ENCODE measurements around the gene TCERG1L. TPM values are rescaled to one million over a fixed set of nuclear protein-coding genes. Genes with fewer than 3 reads are reported as not detected.

The TCERG1L gene
- total and polyA plus RNA-seq, 9 of the 15 experiments (the other 6 are each of a cell fraction or from before 2014, with no cell fraction given) = not detected

DNA sequence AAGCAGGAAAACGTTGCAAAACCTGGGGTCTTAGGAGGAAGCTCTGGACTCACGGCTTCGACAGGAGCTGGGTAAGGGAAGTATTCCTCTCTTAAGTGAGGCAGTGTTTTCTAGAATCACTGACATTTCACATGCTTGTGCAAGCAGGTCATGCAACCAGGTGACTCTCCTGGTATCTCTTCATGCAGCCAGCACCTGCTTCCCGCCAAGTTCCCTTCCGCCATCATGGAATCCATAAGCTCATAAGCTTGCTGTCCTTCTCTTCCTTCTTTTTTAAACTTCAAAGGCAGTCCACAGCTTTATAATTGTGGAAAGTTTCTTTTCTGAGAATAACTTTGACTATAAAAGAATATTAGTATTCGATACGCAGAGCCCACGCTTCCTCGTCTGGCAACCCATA is 256.1 kb downstream of the TCERG1L start:
- 0% methylated on average over 9 of the region's 9 CpGs for WGBS (ENCODE audit: insufficient coverage, low coverage, missing lambda C conversion rate)

GRCh38 chr10:131053192-131053591 is 258.3 kb downstream of the TCERG1L start:
- in situ Hi-C loops (cut with MboI) = no loop called here
- CTCF ChIA-PET (ENCODE audit: low intra/inter-chr PET ratio) = no interaction called here
- TF ChIP-seq NCOA2 (IDR thresholded peaks at IDR 0.05; ENCODE audit: partially characterized antibody in 2 of 2) (no peak), ZNF24 (IDR thresholded peaks at IDR 0.05) (no peak), DPF2 (IDR thresholded peaks at IDR 0.05) (no peak), BRCA1 (IDR thresholded peaks at IDR 0.05) (no peak), BRCA1 (CRISPR knock-in tag; IDR thresholded peaks at IDR 0.05) (no peak), ARHGAP35 (IDR thresholded peaks at IDR 0.05; ENCODE audit: partially characterized antibody) (no peak)
- TF ChIP-seq, protein P1, sequence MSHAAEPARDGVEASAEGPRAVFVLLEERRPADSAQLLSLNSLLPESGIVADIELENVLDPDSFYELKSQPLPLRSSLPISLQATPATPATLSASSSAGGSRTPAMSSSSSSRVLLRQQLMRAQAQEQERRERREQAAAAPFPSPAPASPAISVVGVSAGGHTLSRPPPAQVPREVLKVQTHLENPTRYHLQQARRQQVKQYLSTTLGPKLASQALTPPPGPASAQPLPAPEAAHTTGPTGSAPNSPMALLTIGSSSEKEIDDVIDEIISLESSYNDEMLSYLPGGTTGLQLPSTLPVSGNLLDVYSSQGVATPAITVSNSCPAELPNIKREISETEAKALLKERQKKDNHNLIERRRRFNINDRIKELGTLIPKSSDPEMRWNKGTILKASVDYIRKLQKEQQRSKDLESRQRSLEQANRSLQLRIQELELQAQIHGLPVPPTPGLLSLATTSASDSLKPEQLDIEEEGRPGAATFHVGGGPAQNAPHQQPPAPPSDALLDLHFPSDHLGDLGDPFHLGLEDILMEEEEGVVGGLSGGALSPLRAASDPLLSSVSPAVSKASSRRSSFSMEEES (CRISPR knock-in tag; IDR thresholded peaks at IDR 0.05) = peak; percentile 62
- FAIRE-seq (no peak), DNase-seq (ENCODE audit: extremely low read depth in 1 of 4, low spot score in 3 of 4) (no peak), ATAC-seq (no peak)
- POLR2A ChIA-PET = no interaction called here
- Histone ChIP-seq H3K36me3 (ENCODE audit: control insufficient read depth, insufficient read depth, low read length) (no peaks in the 10 kb centered on the region), H3K9ac (ENCODE audit: insufficient read depth in 1 of 2, low read depth in 2 of 2, low read length in 2 of 2) (no peak overlapping the region), H3K4me2 (ENCODE audit: insufficient read depth, low read length) (no peak overlapping the region), H3K79me2 (ENCODE audit: control insufficient read depth, insufficient read depth, low read length) (no peaks in the 10 kb centered on the region), H3K27ac (ENCODE audit: extremely low read depth, low read depth, low read length) (no peak overlapping the region), H3K4me1 (replicated peaks in 1 of 2; ENCODE audit: control insufficient read depth in 2 of 2, insufficient read depth in 2 of 2, low read length in 2 of 2) (no peaks in the 10 kb centered on the region), H2AFZ (ENCODE audit: low read depth, low read length) (no peak overlapping the region), H3K27me3 (ENCODE audit: control insufficient read depth in 2 of 2, insufficient read depth in 2 of 2, low read length in 2 of 2) (no peaks in the 10 kb centered on the region; a peak in 1 of 5 replicates), H3K9me3 (replicated peaks; ENCODE audit: control insufficient read depth, insufficient read depth, low read depth, low read length) (no peaks in the 10 kb centered on the region), H4K20me1 (replicated peaks; ENCODE audit: control insufficient read depth, insufficient read depth, low read length) (no peaks in the 10 kb centered on the region), H3K9me1 (ENCODE audit: control insufficient read depth, insufficient read depth, low read length) (no peaks in the 10 kb centered on the region), H3K4me3 (no peak overlapping the region)
- intact Hi-C loops (cut with micrococcal nuclease) = no loop called here
- no TSS peak for BruUV-seq (replicated peaks)
- 0% methylated on average over 2 of the region's 2 CpGs for WGBS (ENCODE audit: insufficient coverage, low coverage, missing lambda C conversion rate)

More for the DNA sequence above, 256.1 kb downstream of the TCERG1L start:
- Histone ChIP-seq H3K9me3 (replicated peaks; ENCODE audit: control insufficient read depth, insufficient read depth, low read depth, low read length) (no peaks in the 10 kb centered on the region), H3K4me3 (no peak overlapping the region), H3K9me1 (ENCODE audit: control insufficient read depth, insufficient read depth, low read length) (no peaks in the 10 kb centered on the region), H2AFZ (ENCODE audit: low read depth, low read length) (no peak overlapping the region), H3K9ac (ENCODE audit: insufficient read depth in 1 of 2, low read depth in 2 of 2, low read length in 2 of 2) (no peak overlapping the region), H3K36me3 (ENCODE audit: control insufficient read depth, insufficient read depth, low read length) (no peaks in the 10 kb centered on the region), H3K27ac (ENCODE audit: extremely low read depth, low read depth, low read length) (no peak overlapping the region), H3K79me2 (ENCODE audit: control insufficient read depth, insufficient read depth, low read length) (no peaks in the 10 kb centered on the region), H3K4me2 (ENCODE audit: insufficient read depth, low read length) (no peak overlapping the region), H3K27me3 (ENCODE audit: control insufficient read depth in 2 of 2, insufficient read depth in 2 of 2, low read length in 2 of 2) (no peaks in the 10 kb centered on the region; a peak in 1 of 5 replicates), H4K20me1 (replicated peaks; ENCODE audit: control insufficient read depth, insufficient read depth, low read length) (no peaks in the 10 kb centered on the region), H3K4me1 (replicated peaks in 1 of 2; ENCODE audit: control insufficient read depth in 2 of 2, insufficient read depth in 2 of 2, low read length in 2 of 2) (no peaks in the 10 kb centered on the region)
- ATAC-seq (no peak), FAIRE-seq (no peak), DNase-seq (ENCODE audit: extremely low read depth in 1 of 4, low spot score in 3 of 4) (no peak)
- intact Hi-C loops (cut with micrococcal nuclease) (no loop called here), in situ Hi-C loops (cut with MboI) (no loop called here)
- CTCF ChIA-PET (ENCODE audit: low intra/inter-chr PET ratio) = no interaction called here
- no TSS peak for BruUV-seq (replicated peaks)
- POLR2A ChIA-PET = no interaction called here
- TF ChIP-seq, protein P2, sequence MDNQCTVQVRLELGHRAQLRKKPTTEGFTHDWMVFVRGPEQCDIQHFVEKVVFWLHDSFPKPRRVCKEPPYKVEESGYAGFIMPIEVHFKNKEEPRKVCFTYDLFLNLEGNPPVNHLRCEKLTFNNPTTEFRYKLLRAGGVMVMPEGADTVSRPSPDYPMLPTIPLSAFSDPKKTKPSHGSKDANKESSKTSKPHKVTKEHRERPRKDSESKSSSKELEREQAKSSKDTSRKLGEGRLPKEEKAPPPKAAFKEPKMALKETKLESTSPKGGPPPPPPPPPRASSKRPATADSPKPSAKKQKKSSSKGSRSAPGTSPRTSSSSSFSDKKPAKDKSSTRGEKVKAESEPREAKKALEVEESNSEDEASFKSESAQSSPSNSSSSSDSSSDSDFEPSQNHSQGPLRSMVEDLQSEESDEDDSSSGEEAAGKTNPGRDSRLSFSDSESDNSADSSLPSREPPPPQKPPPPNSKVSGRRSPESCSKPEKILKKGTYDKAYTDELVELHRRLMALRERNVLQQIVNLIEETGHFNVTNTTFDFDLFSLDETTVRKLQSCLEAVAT (IDR thresholded peaks at IDR 0.05) = no peak
- no peak for TF ChIP-seq PHF8 (IDR thresholded peaks at IDR 0.05; ENCODE audit: borderline replicate concordance, low read length)
- no peak for TF ChIP-seq RBM14 (IDR thresholded peaks at IDR 0.05; ENCODE audit: borderline replicate concordance, insufficient read depth, low read depth, low read length)
- TF ChIP-seq ZNF124 (CRISPR knock-in tag; IDR thresholded peaks at IDR 0.05) = no peak
